ENCODE results near the gene HDAC4.

HDAC4 gene

GRCh38 chr2:239245107-239245506, 155.7 kb downstream of the HDAC4 start:
- TF ChIP-seq, protein P1, sequence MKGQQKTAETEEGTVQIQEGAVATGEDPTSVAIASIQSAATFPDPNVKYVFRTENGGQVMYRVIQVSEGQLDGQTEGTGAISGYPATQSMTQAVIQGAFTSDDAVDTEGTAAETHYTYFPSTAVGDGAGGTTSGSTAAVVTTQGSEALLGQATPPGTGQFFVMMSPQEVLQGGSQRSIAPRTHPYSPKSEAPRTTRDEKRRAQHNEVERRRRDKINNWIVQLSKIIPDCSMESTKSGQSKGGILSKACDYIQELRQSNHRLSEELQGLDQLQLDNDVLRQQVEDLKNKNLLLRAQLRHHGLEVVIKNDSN (IDR thresholded peaks at IDR 0.05): no peak
- peak; percentile 65; the same call in 1 of the 2 replicates for TF ChIP-seq ZBTB7A (IDR thresholded peaks at IDR 0.05; ENCODE audit: low read depth)
- no peak for TF ChIP-seq CREB1 (IDR thresholded peaks at IDR 0.05; ENCODE audit: low read depth)
- no peak for TF ChIP-seq YY1 (IDR thresholded peaks at IDR 0.05; ENCODE audit: low read depth)
- TF ChIP-seq TCF12 (IDR thresholded peaks at IDR 0.05; ENCODE audit: low read depth): peak; percentile 70
- no peak for TF ChIP-seq EGR1 (IDR thresholded peaks at IDR 0.05)
- peak; percentile 63; the same call in 1 of the 2 replicates for TF ChIP-seq EP300 (IDR thresholded peaks at IDR 0.05; ENCODE audit: borderline replicate concordance)
- no peak; the same call in none of the 2 replicates for TF ChIP-seq TEAD4 (IDR thresholded peaks at IDR 0.05)
- TF ChIP-seq, protein P2, sequence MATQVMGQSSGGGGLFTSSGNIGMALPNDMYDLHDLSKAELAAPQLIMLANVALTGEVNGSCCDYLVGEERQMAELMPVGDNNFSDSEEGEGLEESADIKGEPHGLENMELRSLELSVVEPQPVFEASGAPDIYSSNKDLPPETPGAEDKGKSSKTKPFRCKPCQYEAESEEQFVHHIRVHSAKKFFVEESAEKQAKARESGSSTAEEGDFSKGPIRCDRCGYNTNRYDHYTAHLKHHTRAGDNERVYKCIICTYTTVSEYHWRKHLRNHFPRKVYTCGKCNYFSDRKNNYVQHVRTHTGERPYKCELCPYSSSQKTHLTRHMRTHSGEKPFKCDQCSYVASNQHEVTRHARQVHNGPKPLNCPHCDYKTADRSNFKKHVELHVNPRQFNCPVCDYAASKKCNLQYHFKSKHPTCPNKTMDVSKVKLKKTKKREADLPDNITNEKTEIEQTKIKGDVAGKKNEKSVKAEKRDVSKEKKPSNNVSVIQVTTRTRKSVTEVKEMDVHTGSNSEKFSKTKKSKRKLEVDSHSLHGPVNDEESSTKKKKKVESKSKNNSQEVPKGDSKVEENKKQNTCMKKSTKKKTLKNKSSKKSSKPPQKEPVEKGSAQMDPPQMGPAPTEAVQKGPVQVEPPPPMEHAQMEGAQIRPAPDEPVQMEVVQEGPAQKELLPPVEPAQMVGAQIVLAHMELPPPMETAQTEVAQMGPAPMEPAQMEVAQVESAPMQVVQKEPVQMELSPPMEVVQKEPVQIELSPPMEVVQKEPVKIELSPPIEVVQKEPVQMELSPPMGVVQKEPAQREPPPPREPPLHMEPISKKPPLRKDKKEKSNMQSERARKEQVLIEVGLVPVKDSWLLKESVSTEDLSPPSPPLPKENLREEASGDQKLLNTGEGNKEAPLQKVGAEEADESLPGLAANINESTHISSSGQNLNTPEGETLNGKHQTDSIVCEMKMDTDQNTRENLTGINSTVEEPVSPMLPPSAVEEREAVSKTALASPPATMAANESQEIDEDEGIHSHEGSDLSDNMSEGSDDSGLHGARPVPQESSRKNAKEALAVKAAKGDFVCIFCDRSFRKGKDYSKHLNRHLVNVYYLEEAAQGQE (IDR thresholded peaks at IDR 0.05; ENCODE audit: low read depth): no peak
- TF ChIP-seq FOXM1 (IDR thresholded peaks at IDR 0.05; ENCODE audit: borderline replicate concordance, low read depth): no peak
- TF ChIP-seq MAX (IDR thresholded peaks at IDR 0.05): no peak
- peak; percentile 42; the same call in 1 of the 2 replicates for TF ChIP-seq NFIC (IDR thresholded peaks at IDR 0.05)
- no peak for TF ChIP-seq TAF1 (IDR thresholded peaks at IDR 0.05; ENCODE audit: low read depth)
- TF ChIP-seq RAD21 (IDR thresholded peaks at IDR 0.05; ENCODE audit: low read depth): no peak
- TF ChIP-seq CEBPB (IDR thresholded peaks at IDR 0.05): no peak

DNA sequence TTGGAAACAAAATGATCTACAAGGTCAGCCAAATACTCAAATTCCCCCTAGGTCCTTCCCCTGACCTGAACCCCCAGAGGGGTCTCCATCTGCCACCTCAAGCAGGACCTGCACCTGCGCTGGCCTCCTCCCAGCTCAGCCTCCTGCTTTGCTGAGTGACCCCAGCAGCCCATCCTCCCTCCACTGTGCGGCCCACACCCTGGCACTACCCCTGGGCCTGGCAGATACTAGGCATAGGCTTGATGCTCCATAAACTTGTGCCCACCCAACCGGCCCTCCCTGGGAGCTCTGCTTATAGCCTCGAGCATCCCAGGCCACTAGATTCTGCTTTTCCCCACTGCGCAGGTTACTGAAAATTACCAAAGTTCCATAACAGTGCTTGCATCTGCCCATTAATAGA, 156.2 kb downstream of the HDAC4 start:
- no peak for TF ChIP-seq TAF1 (IDR thresholded peaks at IDR 0.05; ENCODE audit: low read depth)
- no peak for TF ChIP-seq FOXM1 (IDR thresholded peaks at IDR 0.05; ENCODE audit: borderline replicate concordance, low read depth)
- TF ChIP-seq MAX (IDR thresholded peaks at IDR 0.05): no peak
- no peak for TF ChIP-seq YY1 (IDR thresholded peaks at IDR 0.05; ENCODE audit: low read depth)
- TF ChIP-seq CREB1 (IDR thresholded peaks at IDR 0.05; ENCODE audit: low read depth): no peak
- TF ChIP-seq ZBTB7A (IDR thresholded peaks at IDR 0.05; ENCODE audit: low read depth): no peak
- no peak for TF ChIP-seq TEAD4 (IDR thresholded peaks at IDR 0.05)
- TF ChIP-seq EGR1 (IDR thresholded peaks at IDR 0.05): no peak
- TF ChIP-seq, protein P2 (IDR thresholded peaks at IDR 0.05; ENCODE audit: low read depth): no peak
- TF ChIP-seq, protein P1 (IDR thresholded peaks at IDR 0.05): no peak
- TF ChIP-seq EP300 (IDR thresholded peaks at IDR 0.05; ENCODE audit: borderline replicate concordance): no peak
- TF ChIP-seq NFIC (IDR thresholded peaks at IDR 0.05): no peak
- no peak for TF ChIP-seq CEBPB (IDR thresholded peaks at IDR 0.05)

DNA sequence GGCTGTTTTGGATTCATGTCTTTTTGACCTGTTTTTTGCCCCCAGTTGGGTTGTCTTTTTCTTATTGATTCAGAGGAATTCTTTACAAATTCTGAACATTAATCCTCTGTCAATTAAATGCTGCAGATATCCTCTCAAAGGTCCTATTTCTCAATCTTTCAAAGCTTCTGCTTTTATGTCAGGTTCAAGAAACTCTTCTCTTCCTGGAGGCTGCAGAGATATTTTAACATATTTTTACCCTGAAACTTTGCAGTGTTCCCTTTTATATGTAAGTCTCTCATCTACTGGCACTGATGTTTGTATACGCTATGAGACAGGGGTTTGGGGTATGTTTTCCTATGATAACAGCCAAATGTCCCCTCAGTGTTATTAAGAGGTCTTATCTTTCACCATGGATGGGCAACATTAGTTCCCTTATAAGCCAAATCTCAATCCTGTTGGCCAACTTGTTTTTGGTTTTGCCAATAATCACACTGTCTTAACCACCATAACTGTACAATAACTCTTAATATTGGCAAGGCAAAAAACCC, 159.3 kb downstream of the HDAC4 start:
- TF ChIP-seq TEAD4 (IDR thresholded peaks at IDR 0.05) (no peak), CEBPB (IDR thresholded peaks at IDR 0.05) (no peak), NFIC (IDR thresholded peaks at IDR 0.05) (no peak), EP300 (IDR thresholded peaks at IDR 0.05; ENCODE audit: borderline replicate concordance) (no peak)
- TF ChIP-seq, protein P1 (IDR thresholded peaks at IDR 0.05): no peak

DNA sequence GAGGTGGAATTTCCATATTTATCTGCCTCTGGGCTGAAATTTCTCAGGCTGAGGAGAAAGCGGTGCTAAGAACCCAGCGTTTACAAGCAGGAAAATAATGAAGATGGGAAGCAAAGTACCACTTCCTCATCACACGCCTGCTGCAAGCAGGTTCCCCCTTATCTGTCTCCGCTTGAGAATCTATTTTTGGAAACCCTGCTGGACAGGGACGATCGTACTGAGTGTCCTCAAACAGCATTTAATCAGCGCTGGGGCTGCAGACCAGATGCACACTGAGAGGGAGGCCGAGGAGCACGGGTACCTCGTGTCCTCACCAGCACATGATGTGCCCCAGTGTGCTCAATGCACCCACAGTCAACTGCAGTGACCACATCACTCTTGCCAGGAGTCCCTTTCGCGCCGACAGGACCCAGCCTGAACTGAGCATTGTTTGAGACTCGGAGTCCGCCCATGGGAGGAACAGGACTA, 160.4 kb downstream of the HDAC4 start:
- TF ChIP-seq TEAD4 (IDR thresholded peaks at IDR 0.05) (no peak), ZBTB7A (IDR thresholded peaks at IDR 0.05; ENCODE audit: low read depth) (no peak), TAF1 (IDR thresholded peaks at IDR 0.05; ENCODE audit: low read depth) (no peak), FOXM1 (IDR thresholded peaks at IDR 0.05; ENCODE audit: borderline replicate concordance, low read depth) (no peak), MAX (IDR thresholded peaks at IDR 0.05) (no peak), CEBPB (IDR thresholded peaks at IDR 0.05) (no peak), CREB1 (IDR thresholded peaks at IDR 0.05; ENCODE audit: low read depth) (no peak), YY1 (IDR thresholded peaks at IDR 0.05; ENCODE audit: low read depth) (no peak)
- TF ChIP-seq, protein P1 (IDR thresholded peaks at IDR 0.05): no peak
- TF ChIP-seq, protein P2 (IDR thresholded peaks at IDR 0.05; ENCODE audit: low read depth): no peak

All from Ishikawa (cell line).